OCI-LY1 (cell line): ENCODE data around the gene SPO11.

Experiments used
- CTCF ChIP-seq: fragments of 200-600 bp; sonication (generic), shearing (Covaris generic); IDR thresholded peaks from 2 replicates; pipeline ENCODE4 v1.5.1; 2017; ENCODE audit warnings: mild to moderate bottlenecking, antibody characterized with exemption, low read length, moderate library complexity, mixed read lengths
- EZH2 ChIP-seq: fragments of 200-600 bp; sonication (generic), shearing (Covaris generic); IDR thresholded peaks from 2 replicates; pipeline ENCODE4 v1.8.0; 2017; ENCODE audit warnings: borderline replicate concordance, mixed run types, mild to moderate bottlenecking, antibody characterized with exemption, low read length, moderate library complexity, mixed read lengths

DNA sequence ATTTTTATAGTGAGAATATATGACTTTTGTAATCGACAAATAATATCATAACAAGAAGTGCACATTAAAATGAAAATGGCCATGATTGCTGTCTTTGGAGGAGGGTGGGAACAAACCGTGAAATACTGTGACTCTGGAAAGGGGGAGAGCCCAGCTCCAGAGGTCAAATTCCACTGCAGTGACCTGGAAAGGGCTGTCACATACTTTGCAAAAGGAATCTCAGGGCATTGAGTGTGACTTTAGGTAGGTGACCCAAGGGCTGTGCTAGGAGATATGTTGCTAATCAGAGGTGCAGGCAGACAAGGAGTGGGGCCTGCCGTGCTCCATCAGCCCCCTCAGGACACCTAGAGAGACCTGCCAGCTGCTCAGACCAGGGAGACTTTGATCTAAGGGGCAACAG lies 35.1 kb upstream of the SPO11 start:
- TF ChIP-seq CTCF (no peak), EZH2 (no peak)
